ENCODE data around the gene CELA3B.
"Not testable (repeated sequence)": the region's sequence is repeated elsewhere in the genome, so short reads cannot be mapped to it uniquely, and the experiment has no call there.

The CELA3B gene

DNA sequence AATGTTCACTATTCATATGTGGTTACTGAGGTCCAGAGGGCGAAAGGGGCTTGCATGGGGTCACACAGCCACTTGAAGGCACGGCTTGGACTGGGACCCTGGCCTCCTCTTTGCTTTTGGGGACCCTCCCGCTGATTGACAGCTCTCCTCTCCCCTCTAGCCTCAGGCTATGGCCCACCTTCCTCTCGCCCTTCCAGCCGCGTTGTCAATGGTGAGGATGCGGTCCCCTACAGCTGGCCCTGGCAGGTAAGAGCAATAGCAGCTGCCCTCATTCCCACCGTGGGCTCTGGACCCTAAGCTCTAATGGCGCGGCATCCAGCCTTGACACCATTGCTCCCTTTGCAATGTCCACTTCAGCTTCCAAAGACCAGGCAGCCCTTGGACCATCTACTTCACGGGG lies 1.4 kb downstream of the CELA3B start:
- not testable (repeated sequence) for DNase-seq (ENCODE audit: low read depth in 2 of 2)

DNA sequence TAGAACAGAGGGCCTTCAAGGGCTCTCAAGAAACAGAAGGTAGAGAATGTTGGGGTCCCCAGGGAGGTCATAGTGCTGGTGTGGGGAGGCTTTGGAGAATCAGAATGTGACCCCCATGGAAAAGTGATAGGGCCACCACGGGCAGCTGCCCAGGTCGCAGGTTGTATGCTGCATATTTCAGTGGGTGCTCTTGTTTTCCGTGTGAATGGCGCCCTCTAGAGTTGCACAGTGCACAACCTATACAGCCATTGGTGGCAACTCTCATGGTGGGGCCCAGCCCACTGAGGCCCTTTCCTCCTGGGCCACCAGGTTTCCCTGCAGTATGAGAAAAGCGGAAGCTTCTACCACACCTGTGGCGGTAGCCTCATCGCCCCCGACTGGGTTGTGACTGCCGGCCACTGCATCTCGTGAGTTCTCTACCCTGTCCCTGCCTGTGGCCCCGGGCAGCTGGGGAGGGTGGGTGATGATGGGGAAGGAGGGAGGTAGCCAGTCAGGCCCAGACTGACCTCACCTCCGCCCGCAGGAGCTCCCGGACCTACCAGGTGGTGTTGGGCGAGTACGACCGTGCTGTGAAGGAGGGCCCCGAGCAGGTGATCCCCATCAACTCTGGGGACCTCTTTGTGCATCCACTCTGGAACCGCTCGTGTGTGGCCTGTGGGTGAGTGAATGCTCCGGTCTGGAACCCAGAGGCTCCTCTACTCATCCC lies 3.8 kb downstream of the CELA3B start:
- DNase-seq (ENCODE audit: low read depth in 2 of 2): not testable (repeated sequence)

GRCh38 chr1:21981253-21981652 lies 4.4 kb downstream of the CELA3B start:
- not testable (repeated sequence) for DNase-seq (ENCODE audit: low read depth in 2 of 2)

DNA sequence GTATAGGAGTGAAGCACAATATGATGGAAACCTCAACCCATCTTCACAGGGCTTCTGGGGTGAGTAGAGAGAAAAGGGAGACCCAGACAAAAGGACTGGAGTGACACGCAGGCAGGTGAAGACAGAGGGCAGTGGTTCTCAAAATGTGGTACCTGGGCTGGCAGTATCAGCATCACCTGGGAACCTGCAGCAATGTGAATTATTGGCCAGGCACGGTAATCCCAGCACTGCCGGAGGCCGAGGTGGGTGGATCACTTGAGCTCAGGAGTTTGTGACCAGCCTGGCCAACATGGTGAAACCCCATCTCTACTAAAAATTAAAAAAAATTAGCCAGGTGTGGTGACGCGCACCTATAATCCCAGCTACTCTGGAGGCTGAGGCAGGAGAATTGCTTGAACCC lies 5.3 kb downstream of the CELA3B start:
- not testable (repeated sequence) for DNase-seq (ENCODE audit: low read depth in 2 of 2)

DNA sequence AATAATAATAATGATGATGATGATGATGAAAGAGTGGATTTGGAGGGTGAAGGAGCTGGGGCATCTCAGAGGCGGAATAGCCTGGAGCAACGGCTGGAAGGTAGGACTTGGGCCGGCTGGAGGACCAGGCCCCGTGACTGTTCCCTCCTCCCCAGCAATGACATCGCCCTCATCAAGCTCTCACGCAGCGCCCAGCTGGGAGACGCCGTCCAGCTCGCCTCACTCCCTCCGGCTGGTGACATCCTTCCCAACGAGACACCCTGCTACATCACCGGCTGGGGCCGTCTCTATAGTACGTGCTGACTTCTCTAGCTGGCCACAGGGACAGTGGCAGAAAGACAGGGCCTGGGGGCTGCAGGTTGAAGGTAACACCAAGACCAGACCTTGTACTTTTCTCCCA lies 6.7 kb downstream of the CELA3B start:
- not testable (repeated sequence) for DNase-seq (ENCODE audit: low read depth in 2 of 2)

DNA sequence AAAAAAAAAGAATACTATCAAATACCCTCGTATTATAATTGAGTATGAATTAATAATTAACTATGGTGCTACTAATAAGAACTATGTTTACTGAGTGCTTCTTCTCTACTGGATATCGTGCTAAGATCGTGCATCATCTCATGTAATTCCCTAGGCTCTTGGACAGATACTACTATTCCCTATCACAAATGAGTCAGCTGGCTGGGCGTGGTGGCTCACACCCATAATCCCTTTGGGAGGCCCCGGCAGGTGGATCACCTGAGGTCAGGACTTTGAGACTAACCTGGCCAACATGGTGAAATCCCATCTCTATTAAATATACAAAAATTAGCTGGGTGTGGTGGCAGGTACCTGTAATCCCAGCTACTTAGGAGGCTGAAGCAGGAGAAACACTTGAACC lies 9.1 kb downstream of the CELA3B start:
- not testable (repeated sequence) for DNase-seq (ENCODE audit: low read depth in 2 of 2)

DNA sequence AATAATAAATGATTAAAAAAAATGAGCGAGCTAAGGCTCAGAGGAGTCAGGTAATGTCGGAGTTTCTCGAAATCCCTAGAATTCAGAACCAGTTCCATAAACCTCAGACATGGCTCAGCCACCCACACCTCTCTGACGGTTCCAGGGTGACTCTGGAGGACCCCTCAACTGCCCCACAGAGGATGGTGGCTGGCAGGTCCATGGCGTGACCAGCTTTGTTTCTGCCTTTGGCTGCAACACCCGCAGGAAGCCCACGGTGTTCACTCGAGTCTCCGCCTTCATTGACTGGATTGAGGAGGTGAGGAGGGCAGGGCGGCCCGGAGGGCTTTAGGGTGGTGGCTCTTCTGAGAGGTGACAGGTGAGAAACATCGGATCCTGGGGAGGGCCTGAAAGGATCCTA lies 9.6 kb downstream of the CELA3B start:
- not testable (repeated sequence) for DNase-seq (ENCODE audit: low read depth in 2 of 2)

DNA sequence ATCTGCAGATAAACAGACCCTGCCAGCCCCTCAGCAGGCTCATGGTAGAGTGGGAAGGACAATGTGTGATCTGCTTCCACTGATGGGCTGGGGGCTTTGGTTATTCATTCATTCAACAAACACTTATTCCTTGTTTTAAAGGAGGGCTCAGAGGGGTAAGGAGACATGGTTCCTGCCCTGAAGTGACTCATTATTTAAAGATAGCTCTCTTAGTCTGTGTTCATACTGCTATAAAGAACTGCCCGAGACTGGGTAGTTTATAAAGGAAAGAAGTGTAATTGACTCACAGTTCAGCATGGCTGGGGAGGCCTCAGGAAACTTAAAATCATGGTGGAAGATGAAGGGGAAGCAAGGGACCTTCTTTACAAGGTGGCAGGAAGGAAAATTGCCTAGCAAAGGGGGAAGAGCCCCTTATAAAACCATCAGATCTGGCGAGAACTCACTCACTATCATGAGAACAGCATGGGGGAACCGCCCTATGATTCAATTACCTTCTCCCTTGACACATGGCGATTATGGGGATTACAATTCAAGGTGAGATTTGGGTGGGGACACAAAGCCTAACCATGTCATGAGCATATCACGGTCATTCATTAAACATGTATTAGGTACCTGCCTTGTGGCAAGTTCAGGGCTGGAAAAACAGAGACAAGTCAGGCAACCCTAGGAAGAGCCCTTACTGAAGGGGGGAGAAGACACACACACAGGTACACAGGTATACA lies 13.0 kb downstream of the CELA3B start:
- not testable (repeated sequence) for DNase-seq (ENCODE audit: low read depth in 2 of 2)

DNA sequence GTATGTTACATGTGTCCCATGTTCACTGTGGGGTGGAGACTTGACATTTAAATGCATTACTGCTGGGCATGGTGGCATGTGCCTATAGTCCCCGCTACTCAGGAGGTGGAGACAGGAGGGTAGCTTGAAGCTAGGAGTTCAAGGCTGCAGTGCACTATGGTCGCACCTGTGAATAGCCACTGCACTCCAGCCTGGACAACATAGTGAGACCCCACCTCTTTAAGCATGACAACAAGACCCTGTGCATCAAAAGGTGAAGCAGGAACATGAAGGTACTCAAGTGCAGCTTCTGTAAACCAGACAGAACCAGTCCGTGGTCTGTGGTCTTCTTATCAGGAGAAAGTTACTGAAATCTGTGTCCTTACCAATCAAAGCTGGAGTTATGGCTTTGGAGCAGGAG lies 15.4 kb downstream of the CELA3B start:
- DNase-seq (ENCODE audit: low read depth in 2 of 2): not testable (repeated sequence)

DNA sequence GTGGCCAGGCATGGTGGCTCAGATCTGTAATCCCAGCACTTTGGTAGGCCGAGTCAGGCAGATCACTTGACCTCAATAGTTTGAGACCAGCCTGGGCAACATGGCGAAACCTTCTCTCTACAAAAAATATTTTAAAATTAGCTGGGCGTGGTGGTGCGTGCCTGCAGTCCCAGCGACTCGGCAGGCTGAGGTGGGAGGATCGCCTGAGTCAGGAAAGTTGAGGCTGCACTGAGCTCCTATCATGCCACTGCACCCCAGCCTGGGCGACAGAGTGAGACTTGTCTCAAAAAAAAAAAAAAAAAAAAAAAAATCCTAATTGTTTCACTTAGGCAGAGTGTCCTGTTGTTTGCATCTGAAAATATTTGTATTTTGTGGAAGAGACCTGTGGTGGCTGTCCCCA lies 17.9 kb downstream of the CELA3B start:
- DNase-seq (ENCODE audit: low read depth in 2 of 2): not testable (repeated sequence)

DNA sequence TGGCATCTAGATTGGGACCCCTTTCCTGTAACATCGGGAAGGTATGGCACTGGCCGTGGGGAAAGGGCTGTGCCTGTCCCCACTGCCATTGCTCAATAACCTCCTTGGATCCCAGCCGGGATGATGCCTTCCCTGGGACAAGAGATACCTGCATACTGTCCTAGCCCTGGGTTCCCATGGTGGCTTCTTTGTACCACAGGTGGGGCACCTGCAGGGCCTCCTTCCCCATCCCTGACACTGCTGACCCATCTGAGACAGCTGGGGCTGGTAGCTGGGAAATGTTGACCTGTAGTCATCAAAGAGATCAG lies 19.8 kb downstream of the CELA3B start:
- not testable (repeated sequence) for DNase-seq (ENCODE audit: low read depth in 2 of 2)

DNA sequence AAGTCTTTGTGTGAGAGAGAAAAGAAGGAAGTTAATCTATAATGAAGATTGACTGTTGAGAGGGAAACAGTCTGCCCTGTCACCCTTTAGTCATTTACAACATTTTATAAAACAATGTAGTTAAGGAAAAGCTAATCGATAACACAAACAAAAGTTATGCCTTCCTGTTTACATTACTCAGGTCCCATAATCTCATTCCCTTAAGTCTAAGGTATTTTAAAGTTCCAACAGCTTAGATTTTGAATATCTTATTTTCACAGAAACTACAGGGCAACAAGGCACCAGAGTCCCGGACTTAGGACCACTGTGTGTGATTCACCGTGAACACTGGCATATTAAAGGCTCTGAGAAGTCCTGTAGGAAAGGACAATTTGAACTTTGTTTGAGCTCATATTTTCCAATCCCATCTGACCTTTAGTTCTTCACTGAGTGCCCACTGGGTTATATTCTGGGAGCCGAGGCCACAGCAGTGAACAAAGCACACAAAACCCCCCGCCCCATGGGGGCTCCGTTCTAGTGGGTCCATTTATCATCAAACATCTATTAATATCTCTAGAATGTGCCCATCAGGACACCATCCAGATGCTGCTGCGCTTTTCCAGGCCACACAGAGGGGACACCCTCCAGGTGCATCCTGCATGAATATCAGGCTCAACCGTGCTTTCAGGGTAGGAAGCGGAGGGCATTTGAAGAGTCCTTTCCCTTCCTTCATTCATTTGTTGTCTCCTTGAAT lies 21.2 kb downstream of the CELA3B start:
- not testable (repeated sequence) for DNase-seq (ENCODE audit: low read depth in 2 of 2)

- not testable (repeated sequence) for DNase-seq (ENCODE audit: low read depth in 2 of 2)
Observed at GRCh38 chr1:21998624-21999294, 21.9 kb downstream of the CELA3B start.

DNA sequence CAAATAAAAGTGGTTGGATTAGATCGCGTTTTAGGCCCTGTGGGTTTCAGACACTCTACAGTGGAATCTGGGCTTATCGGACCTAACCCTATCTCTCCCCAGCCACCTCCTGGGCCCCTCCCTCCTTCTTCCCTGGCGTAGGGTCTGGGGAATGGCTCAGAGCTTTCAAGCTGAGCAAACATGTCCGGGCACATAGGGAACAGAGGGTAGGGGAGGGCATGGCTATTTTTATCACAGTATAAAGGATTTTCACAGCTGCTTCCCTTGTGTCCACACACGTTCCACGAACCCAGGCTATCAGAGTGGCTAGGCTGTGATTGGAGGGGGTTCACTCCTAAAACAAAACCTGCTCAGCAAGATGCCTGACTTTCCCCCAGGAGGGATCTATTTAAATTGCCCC lies 22.8 kb downstream of the CELA3B start:
- not testable (repeated sequence) for DNase-seq (ENCODE audit: low read depth in 2 of 2)

DNA sequence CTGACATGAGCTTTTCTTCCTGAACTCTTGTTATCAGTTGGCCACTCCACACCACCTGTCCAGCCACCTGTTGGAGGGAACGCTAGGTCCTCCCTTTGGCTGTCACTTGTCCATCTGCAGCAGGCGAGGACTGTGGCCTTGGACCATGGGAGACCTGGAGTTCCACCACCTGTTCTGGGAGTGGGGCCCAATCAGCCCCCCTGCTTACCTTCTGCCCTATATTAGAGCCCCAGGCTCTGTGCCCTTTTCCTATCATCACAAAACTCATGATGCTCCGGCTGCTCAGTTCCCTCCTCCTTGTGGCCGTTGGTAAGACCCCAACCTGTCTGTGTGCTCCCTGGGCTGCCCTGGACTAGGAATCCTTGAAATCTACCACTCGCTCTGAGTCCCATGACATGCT lies 24.6 kb downstream of the CELA3B start, which contains the start of gene CELA3A:
Gene CELA3A (plus strand): TSS at position 249 of the 400 bp plus-strand sequence. CDS start 18 bp downstream, at position 267.
- no peak for DNase-seq (ENCODE audit: low read depth in 2 of 2)

DNA sequence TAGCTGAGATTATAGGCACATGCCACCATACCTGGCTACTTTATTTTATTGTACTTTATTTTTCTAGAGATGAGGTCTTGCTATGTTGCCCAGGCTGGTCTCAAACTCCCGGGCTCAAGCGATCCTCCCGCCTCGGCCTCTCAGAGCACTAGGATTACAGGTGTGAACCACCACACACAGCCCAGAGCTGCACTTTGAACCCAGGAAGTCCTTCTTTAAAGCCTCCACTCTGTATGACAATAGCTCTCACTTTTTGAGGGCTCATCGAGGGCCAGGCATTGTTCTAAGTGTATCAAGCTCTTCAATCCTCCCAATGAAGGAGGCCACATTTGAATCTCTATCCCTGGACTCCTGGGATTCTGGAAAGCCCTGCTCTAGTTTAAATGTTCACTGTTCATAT lies 25.6 kb downstream of the CELA3B start:
- DNase-seq (ENCODE audit: low read depth in 2 of 2): not testable (repeated sequence)

- DNase-seq (ENCODE audit: low read depth in 2 of 2): not testable (repeated sequence)
Observed at GRCh38 chr1:22002875-22003274, 26.1 kb downstream of the CELA3B start.

- not testable (repeated sequence) for DNase-seq (ENCODE audit: low read depth in 2 of 2)
Observed at GRCh38 chr1:22003959-22004358, 27.1 kb downstream of the CELA3B start.

DNA sequence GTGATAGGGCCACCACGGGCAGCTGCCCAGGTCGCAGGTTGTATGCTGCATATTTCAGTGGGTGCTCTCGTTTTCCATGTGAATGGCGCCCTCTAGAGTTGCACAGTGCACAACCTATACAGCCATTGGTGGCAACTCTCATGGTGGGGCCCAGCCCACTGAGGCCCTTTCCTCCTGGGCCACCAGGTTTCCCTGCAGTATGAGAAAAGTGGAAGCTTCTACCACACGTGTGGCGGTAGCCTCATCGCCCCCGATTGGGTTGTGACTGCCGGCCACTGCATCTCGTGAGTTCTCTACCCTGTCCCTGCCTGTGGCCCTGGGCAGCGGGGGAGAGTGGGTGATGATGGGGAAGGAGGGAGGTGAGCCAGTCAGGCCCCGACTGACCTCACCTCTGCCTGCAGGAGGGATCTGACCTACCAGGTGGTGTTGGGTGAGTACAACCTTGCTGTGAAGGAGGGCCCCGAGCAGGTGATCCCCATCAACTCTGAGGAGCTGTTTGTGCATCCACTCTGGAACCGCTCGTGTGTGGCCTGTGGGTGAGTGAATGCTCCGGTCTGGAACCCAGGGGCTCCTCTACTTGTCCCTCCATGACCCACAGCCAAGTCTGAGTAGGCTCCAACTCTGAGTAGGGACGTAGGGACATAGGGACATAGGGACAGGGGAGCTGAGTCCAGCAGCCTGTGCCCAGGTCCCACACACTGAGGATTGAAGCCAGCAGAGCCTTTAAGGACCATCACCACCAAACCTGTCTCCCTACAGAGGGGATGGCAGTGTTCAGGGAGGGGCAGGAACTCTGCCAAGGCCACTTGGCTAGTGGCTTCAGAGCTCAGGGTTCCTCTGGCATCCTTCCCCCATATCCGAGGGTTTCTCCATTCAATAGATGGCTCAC lies 28.7 kb downstream of the CELA3B start:
- DNase-seq (ENCODE audit: low read depth in 2 of 2): not testable (repeated sequence)

GRCh38 chr1:22006736-22007135 lies 29.9 kb downstream of the CELA3B start:
- DNase-seq (ENCODE audit: low read depth in 2 of 2): not testable (repeated sequence)

DNA sequence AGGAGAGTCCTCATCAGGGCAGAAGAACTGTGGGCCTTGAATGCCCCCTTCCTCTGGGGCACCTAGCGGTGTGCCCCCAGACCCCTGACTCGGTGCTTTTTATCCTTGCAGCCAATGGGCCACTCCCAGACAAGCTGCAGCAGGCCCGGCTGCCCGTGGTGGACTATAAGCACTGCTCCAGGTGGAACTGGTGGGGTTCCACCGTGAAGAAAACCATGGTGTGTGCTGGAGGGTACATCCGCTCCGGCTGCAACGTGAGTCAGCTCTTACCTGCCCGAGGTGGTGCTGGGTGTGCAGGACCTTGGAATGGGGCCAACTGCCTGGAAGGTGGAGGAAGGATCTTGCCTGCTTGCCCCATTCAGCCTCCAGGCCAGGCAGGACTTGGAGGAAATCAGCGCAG lies 30.4 kb downstream of the CELA3B start:
- not testable (repeated sequence) for DNase-seq (ENCODE audit: low read depth in 2 of 2)

Data from stimulated activated CD8-positive, alpha-beta memory T cell treated with anti-CD3 and anti-CD28 coated beads, Interleukin-15, amount 100 ng/mL, for 4 hours (primary cell).